AG08396 (cell line): ENCODE measurements around the gene ARHGAP28.

Source experiments
- DNase-seq: peaks from one replicate; pipeline ENCODE4 v3.0.0; 2012; ENCODE audit warnings: low spot score, mixed read lengths

Gene ARHGAP28, protein sequence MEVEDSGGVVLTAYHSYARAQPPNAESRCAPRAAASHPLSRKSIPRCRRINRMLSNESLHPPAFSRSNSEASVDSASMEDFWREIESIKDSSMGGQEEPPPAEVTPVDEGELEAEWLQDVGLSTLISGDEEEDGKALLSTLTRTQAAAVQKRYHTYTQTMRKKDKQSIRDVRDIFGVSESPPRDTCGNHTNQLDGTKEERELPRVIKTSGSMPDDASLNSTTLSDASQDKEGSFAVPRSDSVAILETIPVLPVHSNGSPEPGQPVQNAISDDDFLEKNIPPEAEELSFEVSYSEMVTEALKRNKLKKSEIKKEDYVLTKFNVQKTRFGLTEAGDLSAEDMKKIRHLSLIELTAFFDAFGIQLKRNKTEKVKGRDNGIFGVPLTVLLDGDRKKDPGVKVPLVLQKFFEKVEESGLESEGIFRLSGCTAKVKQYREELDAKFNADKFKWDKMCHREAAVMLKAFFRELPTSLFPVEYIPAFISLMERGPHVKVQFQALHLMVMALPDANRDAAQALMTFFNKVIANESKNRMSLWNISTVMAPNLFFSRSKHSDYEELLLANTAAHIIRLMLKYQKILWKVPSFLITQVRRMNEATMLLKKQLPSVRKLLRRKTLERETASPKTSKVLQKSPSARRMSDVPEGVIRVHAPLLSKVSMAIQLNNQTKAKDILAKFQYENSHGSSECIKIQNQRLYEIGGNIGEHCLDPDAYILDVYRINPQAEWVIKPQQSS

DNA sequence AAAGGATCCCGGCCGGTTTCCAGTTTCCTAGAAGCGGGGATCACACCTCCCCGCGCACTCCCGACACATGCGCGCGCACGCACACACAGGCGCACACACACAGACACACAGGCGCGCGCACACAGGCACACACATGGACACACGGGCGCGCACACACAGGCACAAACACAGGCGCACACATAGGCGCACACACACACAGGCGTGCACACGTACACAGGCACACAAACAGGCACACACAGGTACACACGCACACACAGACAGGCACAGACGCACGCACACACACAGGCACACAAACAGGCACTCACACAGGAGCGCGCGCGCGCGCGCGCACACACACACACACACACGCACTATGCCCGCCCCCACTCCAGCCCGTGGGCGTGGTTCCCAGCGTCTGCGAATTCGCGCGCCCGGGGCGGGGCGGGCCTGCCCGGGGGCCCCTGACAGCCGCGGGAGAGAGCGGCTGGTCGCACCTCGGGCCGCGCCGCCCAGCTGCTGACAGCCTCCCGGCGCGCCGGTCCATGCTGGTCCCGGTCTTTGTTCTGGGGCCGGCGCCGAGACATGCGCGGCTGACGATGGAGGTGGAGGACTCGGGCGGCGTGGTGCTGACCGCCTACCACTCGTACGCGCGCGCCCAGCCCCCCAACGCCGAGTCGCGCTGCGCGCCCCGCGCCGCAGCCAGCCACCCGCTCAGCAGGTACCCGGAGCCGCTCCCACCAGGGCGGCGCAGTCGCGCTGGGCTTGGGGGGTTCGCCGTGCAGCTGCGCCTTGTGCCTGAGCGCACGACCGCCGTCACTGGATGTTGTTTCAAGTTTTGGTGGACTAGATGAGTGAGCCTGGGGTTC, at the start of gene ARHGAP28:
Gene ARHGAP28, plus strand, starts transcription at position 470 of the 845 bp plus-strand sequence. Its CDS starts 106 bp downstream, at position 576.
- DNase-seq: peak; percentile 67

DNA sequence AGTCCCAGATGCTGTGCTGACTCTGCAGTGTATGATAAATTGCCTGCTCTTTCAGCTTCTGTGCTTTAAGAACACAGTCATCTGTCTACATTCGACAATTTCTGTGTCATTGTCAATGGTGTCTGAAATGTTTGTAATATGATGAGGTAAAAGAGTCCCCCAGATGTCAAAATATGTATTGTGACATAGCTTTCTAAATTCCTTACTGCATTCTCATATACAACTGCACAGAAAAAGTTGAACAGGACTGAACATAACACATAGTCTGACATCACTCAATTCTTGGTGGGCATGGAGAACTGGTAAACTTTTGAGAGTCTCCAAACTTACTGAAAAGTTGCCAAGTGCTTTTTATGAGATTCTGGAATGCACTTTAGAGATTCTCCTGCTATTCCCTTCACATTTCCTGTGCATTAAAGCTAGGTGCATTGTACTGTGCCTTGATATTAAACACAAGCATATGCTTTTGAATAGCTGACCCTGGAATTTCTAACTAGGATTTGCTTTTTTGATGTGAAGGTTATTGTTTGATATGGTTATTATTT, 48.1 kb upstream of the ARHGAP28 start:
- DNase-seq: no peak

DNA sequence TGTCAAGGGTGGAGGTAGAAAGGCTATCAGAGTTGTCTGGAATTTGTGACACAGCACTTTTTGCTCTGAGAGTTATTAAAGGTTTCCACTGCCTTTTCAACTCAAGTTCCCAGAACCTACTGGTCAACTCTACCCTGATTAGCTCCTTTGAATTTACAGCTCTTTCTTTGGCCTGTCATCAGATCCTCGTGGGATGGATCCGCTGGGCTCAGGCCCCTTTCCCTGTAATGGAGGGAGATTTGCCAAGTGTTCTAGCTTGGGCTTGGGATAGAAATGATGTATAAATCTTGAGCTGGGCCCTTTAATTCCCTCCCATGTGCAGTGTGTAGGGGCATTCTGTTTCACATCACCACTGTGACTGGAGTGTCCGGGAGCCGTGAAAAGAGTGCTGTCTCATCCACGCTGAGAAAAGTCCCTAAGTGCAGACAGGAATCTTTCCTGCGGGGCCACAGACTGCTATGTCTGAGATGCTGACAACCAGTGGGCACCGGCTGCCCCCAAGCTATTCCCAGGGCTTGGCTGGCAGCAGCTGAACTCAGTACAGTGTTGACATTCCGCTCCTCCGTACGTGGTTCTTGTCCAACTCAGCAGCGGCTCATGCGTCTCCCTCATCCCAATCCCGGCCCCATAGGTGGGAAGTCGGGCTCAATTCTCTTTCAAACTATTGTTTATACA, 46.9 kb upstream of the ARHGAP28 start:
- no peak for DNase-seq

DNA sequence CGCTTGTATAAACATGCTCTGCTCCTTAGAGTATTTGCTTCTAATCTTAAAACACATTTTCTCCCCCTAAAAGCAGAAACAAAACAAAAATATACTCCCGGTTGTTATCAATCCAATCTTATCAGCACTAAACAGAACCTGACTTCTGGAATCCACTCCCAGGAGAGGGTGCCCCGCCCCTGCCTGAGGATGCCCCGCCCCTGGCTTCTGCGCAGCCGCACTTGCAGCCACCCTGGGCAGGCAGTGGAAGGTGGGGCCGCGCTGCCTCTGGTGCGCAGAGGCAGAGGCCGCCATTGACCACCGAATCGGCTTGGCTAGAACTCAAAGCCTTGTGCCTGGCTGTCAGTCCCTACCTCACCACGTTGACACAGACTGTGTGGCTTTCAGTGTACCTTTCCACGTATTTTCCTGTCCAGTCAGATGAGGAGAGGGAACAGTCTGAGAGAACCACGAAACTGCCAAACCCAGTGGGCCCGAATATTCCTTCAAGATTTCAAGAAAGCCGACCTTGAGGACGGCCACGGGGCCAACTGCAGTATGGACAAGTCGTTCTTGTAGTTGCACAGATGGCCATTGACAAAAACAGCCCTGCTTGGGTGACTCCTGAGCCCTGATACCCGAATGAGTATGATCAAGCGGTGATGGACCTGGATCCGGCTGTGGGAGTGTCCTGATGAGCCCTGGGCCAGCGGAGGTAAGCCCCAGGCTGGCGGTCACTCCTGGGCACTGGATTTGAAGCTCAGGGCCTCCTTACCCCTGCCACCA, 46.2 kb upstream of the ARHGAP28 start:
- DNase-seq: no peak

DNA sequence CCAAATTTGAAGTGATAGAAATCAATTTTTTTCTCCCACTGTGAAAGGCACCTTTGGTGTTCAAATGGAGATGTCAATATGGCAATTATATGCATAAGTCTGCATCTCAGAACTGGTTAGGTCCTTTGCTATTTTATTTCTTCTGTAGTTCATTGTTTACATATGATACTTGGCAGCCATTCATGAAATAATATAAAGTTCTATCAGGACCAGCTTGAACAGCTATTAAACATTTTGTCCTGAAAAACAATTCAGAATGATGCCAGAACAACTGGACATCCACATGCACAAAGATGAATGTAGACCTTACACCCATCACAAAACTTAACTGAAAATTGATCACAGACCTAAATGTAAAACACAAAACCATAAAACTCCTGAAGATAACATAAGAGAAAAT, 41.8 kb upstream of the ARHGAP28 start:
- DNase-seq: no peak

DNA sequence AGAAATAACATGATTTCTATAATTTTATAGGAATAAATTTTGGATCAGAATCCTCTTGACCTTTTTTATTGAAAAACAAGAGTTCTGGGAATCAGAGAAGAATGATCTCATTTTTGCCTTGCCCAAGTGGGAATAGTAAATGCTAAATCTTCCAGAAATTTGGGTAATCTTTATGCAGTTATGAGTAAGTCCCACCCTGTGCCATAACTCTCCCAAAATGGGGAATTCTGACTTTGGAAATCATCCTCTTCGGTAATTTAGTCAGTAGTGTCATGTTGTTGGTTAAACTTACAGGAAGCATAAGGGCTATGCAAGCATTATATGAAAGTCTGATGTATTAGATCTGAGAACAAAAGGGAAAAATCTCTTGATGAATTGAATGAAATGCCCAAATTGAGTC, 20.6 kb upstream of the ARHGAP28 start:
- no peak for DNase-seq

DNA sequence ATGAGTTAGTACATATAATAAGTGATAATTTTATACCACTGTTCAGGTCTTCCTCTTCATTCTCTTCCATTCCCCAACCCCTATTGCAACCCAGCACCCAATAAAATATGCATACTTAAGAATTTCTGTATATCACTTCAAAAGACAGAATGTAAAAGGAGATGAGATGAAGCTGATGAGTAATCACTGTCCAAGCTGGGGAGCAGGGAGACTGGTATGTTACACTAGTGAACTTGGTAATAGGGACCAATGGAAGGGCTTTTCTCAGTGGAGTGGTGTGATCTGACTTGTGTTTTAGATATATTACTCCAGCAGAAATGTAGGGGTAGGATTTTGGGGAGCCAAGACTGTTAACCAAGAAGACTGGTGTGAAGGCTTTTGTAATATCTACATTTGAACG, 18.0 kb upstream of the ARHGAP28 start:
- no peak for DNase-seq

DNA sequence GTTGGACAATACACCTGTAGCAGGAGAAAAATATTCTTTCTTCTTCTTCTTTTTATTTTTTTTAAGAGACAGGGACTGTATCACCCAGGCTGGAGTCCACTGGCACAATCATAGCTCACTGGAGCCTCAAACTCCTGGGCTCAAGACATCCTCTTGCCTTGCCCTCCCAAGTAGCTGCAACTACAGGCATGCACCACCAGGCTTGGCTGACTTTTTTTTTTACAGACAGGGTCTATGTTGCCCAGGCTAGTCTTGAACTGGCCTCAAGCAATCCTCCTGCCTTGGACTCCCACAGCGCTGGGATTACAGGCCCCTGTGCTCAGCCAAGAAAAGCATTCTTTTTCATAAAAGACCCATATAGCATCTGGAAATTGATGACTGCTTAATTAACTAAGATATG, 17.1 kb upstream of the ARHGAP28 start:
- no peak for DNase-seq

DNA sequence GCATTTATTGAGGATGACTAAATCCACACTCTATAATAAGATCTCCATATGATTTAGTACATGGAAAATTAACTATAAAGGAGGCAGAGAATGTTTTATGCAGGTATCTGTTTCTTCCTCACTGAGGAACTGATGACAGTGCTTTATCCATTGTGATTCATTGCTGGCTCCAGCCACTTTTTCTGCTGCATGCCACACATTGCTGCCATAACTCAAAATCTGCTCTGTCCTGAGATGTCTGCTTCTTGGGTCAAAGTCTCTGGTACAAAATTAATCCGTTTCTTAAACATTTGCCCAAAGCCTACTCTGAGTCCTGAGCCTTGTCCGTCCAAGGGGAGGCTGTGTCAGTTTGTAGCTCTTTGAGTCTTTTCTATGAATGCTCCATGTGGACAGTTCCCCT, 15.5 kb upstream of the ARHGAP28 start:
- no peak for DNase-seq

DNA sequence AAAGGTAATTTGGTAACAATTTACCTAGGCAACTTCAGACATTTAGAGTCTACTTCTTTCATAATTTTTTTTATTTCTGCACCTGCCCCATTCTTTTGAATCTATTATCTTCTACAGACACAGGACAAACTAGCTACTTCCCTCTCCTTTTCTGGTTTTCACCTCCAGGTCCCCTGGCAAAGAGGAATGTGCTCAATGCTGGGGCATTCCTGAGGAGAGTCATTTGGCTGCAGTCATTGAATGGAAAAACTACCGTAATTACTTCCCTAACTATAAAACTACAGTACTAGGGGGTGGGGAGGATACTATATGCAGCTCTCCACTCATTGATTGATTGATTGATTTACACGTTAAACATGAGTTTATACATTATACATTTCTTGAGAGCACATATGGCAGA, 11.2 kb upstream of the ARHGAP28 start:
- no peak for DNase-seq

DNA sequence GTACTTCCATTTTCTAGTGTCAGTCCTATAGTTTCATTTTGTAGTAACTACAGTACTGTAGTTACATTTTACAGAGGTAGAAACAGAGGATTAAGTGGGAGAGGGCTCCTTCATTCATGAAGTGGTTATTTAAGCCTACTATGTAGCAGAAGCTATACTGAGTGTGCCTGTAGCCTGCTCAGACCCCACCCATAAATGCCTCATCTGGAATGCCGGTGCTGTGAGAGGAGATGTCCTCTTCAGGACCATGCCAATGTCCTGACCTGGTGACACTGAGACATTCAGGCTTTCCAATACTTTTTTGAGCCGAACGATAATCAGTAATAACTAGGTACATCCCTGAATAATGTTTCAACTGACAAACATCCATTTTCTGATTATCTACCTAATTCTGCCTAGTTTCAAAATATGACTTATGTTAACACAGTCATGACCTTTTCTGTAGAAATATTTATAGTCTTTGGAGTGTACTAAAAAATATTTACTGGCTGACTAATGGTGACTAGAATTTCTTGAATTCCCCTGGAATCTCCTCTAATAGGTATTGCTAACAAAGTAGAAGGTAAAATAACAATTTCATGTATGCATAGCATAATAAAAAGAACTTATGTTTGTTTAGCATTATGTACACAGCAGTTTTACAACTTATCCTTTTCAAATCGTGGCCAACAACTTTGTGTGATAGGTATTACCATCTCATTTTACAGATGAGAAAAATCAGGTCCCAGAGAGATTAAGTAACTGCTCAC, 10.2 kb upstream of the ARHGAP28 start:
- DNase-seq: no peak

DNA sequence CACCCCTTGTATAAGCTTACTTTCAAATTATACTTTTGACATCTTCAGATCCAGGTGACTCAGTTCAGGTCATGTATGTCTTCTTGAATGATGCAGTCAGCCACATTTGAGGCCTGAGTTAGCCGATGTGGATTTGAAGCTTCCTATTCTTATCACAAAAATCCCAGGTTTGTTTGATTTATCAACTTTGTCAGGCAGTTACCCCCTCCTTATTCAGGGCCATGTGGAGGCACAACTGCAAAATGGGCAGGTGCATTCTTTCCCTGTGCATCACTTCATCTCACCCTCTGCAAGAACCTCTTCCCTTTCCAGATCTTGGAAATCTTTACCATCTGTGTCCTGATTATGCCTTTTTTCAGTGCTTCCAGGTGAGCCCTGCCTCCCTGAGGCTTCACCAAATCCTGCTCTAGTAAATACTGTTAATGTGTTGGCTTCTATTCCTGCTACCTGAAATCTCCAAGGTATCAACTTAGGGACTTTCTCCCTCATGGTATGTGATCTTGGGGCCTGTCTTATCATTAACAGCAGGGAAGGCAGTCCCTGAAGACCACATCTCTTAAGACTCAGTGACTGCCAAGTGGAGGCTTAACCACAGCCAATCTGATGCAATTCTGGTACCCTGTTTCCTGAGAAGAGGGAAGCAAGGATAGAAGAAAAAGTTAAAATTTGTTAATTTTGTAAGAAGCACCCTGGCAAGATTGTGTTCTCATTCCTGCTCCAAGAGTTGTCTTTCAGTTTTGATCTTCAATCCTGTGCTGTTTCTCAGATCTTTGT, 9.4 kb upstream of the ARHGAP28 start:
- no peak for DNase-seq

DNA sequence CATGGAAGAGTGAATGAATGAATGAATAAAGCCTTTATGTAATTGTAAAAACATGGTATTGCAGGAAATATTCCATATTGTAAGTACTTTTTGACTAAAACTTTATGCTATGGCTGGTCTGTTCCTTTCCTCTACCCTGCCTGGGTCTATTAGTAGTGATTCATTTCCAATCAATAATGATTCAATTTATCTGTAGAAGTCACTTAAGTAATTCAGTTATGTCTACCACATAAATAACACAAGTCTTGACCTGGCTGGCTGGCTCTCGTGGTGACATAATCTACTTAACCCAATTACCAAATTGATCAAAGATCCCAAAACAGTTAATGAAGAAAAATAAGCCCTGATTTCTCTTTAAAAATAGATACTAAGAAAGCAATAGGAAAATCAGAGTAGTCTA, 7.8 kb upstream of the ARHGAP28 start:
- no peak for DNase-seq

DNA sequence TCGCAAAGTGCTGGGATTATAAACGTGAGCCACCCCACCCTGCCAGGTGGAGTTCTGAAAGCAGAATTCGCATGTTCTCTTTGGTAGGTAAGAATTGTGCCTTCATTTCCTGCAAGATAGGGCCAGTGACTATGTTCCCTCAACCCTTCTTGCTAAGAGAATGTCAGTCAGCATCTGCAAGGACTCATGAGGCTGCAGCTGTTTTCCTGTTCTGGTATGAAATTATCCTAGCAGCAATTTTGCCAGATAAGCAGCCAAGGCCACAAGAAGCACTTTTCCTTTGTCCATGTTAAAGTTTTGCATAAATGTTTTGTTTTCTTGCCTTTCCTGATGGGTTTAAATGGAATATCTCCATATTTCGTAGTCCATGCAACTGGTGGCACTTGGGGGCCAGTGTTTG, 6.8 kb upstream of the ARHGAP28 start:
- no peak for DNase-seq

DNA sequence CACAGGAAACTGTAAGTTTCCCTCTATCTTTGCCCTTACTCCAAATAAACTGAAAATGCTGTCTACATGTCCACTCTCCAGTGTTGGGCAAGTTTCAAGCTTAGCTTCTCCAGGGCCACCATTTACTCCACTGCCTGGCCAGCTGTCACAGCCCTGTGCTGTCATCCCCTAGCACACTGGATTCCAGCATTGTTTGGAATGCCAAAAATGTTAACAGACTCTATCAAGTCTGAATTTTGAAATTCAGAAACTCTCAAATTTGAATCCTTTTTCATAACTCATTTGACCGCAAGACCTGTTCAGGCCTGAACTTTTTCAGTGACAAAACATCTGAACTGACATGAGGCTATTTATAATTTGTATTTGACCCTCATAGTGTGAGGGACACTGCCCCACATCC, 5.2 kb upstream of the ARHGAP28 start:
- no peak for DNase-seq

DNA sequence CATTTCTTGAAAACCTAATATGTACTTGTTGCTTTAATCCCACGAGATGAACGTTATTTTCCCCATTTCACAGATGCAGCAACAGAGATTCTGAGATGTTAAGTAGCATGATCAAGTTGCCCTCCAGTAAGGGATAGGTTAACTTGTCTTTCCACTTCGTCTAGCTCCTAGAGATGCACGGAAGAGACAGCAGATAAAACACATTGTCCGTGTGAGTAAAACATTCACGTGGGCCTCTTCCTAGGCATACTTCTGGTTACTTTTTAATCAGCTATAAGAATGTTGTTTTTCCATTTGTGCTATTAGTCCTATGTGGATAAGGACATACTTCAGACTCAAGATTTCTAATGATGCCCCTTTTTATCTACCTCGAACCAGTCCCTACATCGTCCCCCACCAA, 1.2 kb upstream of the ARHGAP28 start:
- no peak for DNase-seq

DNA sequence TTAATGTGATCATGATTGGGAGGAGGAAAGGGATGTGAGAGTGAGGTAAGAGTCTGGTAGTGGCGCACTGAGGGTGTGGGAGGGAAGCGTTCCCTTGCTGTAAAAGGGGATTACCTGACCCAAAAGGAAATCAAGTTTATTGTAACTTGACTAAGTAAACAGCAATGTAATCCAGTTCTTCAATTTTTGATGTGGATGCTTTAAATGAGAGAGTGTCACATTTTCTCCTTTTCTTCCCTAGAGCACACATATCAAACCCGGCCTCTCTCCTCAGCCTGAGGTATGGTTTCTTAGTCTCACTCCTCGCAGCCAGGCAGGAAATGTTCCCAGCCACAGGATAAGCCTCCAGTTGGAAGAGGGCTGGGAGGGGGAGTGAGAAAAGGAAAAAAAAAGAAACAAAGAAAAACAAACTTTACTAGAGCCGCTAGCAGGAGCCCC, 688 bp upstream of the ARHGAP28 start:
- no peak for DNase-seq

DNA sequence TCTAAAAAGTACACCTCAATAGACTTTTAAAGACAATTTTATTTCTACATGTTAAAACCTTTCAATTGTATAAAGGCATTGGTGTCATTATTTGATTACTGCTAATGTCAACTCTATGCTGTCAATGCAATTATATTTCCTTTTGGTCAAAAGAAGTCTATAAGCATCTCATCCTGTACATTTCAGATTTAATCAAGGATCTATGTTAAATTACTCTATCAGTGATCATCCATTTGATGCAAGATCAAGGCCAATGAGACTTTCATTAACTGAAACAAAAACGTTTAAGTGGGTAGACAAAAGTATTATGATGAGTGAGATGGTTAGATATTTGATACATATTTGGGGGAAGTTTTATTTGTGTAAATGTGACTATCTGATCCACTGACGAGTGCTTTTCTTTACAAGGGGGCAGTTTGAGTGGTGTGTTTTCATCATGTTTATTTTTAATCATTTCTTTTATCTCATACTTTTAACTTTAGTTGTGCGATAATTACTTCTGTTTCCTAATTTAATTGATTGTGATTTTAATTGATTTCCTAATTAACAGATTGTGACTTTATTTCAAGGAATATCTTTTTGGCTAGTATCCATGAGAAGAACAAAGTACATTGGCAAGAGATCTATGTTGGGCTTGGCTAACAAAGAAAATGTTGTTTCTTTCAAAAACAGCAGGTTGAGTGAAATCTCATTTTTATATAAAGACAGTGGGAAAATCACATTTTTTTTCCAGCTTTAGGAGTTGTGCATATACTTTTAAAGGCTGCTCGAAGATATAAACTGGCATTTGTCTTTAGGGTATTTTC, 1.1 kb downstream of the ARHGAP28 start:
- DNase-seq: no peak

DNA sequence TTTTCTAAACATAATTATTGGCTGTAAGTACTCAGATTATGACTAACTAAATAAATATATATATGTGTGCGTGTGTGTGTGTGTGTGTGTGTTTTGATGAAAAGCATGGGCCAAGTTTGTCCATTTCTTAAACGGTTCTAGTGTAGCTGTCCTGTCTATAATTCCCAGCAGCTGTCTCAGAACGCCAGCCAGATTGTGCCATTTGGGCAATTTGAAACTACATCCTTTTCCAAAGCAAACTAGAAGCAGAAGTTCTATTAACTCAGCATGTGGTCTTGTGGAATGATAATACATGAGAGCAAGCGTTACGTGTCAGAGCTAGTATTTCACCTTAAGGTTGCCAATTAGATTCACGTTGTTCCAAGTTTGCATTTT, 1.7 kb downstream of the ARHGAP28 start:
- peak; percentile 22 for DNase-seq
